GOT3 (cell line): ENCODE results near the gene CDK4.

Source experiments
- DNase-seq: peaks from one replicate; lab custom pipeline; 2025; ENCODE audit warnings: mixed read lengths; lab: John Stamatoyannopoulos, UW

The CDK4 gene

GRCh38 chr12:57712701-57713100 is 39.4 kb downstream of the CDK4 start:
- no peak for DNase-seq

- DNase-seq, result no peak
These were observed 43.8 kb downstream of the CDK4 start for GRCh38 chr12:57708296-57708695.

- no peak for DNase-seq
These were observed 44.9 kb downstream of the CDK4 start for GRCh38 chr12:57707250-57707649.

- no peak for DNase-seq
These were observed 51.8 kb downstream of the CDK4 start for GRCh38 chr12:57700317-57700716.

GRCh38 chr12:57698414-57698813 is 53.7 kb downstream of the CDK4 start:
- no peak for DNase-seq
